Ureter (tissue), 1 donor: ENCODE data around the gene MAGI2. TPM values are rescaled to one million over a fixed set of nuclear protein-coding genes. Genes with fewer than 3 reads are reported as not detected.

Source experiments
- DNase-seq: peaks from one replicate; pipeline ENCODE4 v3.0.0-alpha.2; 2020; ENCODE audit warnings: low spot score
- total RNA-seq: library from RNA; stranded (reverse); gene quantifications from one replicate; pipeline ENCODE4 v1.2.4, GENCODE V29; 2023
- donor health status: DM: yes; HTN: yes; CAD: no.

The MAGI2 gene
- total RNA-seq, 1 donor from 2014 or later = 25.3 TPM

DNA sequence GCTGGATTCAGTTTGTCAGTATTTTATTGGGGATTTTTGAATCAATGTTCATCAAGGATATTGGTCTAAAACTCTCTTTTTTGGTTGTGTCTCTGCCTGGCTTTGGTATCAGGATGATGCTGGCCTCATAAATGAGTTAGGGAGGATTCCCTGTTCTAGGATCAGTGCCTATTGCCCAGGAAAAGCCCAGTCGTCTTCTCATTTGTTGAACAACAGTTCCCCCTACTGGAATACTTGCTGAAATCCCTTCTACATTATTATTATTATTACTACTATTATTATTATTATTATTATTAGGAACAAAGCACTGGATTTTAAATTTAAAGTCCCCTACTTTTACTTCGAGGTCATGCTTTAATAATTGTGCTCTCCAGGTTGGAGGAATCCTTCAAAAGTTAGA, 528.9 kb downstream of the MAGI2 start:
- DNase-seq = no peak

DNA sequence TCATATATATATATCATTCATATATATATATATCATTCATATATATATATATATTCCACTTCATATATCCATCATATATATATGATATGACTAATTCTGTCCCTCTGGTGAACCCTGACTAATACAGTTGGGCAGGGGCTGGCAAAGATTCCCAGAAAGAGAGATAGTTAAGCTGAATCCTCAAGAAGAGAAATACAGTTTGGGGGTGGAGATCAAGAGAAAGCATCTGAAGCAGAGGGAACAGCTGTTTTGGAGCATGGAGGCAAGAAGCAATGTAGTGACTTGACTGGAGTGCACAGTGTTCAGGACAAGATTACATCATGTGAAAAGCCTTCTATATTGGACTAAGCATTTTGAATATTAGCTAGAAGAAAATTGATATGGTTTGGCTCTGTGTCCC, 540.7 kb downstream of the MAGI2 start:
- no peak for DNase-seq

DNA sequence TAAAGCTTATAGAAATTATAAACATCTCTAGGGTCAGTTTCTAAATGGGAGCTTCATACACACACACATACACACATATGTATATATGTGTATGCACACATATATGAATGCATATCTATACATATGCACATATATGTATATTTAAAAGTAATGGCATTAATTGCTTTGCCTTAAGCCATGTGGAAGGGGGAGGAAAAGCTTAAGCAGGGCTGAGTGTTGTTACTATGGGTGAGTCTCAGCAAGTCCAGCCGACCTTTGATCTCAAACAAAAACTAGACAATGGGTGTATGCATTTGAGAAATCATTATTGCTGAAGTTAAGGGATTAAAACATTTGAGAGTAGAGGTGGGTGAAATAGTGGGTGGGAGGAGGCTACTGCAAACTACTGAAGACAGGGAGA, 546.7 kb downstream of the MAGI2 start:
- no peak for DNase-seq

DNA sequence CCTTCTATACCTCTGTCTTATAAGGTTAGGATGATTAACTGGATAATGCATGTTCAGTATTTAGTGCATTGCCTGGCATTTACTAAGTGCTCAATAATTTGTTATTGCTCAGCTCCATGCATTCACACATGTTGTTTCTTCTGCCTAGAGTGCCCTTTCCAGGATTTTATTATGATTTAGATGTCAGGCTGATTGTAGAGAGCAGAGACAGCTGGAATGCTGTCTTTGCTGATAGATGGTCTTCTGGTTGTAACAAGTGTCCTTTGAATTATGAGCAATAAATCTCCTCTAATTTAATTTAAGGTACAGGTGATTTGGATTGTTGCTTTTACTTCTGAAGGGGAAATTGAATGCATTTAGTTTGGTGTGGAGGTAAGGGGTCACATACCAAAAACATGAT, 548.0 kb downstream of the MAGI2 start:
- DNase-seq = no peak

DNA sequence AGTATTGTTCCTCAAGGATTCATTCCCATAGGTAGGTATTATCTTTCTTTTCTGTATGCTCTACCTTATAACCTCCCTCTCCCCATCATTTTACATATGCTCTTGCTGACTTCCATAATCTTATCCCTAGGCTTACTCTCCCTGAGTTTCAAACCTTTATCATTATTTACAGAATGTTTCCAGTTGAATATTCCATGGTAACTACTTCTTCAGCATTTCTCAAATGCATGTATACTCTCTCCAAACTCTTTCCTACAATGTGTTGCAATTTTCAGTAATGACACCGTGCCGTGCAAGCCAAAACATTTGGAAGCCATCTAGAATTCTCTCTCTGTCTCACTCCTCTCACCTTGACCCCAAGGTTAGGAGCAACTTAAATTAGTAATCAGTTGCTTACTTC, 548.5 kb downstream of the MAGI2 start:
- no peak for DNase-seq

DNA sequence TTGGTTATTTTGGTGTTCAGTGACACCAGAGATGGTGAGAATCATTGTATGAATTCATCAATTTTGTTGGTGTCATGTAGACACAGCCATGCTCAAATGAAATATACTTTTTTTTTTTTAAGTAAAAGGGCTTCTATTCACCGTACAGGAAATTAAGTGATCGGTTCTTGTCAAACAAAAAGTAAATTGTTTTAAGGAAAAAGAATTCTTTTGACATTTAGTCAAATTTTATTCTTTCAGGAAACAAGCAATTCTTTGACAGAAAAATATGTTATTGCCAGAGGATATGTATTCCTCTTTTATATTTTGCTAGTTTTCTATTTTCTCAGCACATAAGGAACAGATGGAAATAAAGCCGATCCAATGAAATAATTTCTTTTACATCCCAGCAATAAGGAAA, 551.9 kb downstream of the MAGI2 start:
- DNase-seq = no peak

DNA sequence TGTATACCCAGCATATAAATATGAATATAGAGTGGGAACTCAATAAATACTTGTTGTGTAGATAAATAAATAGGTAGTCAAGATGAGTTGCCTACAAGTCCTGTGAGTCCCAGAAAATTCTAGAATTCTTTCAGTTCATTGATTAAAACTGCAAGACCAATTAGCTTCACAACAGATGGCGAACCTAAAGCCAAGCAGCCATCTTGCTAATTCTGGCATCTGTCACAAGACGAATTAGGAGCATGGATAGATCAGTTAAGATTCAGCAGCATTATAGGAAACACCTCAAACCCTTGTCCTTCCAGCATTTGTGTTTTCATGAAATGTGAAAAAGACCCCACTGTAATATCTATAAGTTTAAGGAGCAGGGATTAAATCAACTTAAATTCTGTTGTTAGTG, 552.7 kb downstream of the MAGI2 start:
- DNase-seq = no peak

DNA sequence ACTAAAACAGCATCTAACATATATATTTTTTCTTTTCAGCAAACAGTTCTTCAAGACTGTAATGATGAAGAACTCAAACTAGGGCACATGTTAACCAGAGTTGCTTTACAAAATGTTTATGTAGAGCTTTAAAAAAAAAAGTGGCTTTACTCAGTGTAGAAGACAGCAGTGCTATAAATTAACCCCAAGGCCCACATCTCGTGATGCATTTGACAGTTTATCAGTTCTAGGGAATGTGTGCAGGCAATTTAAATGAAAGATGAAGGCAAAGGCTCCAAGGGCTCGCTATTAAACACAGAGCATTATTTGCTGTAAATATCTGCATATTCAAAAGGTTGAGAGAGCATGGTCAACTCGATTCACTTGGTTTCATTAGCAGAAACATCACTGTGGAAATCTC, 558.1 kb downstream of the MAGI2 start:
- no peak for DNase-seq

DNA sequence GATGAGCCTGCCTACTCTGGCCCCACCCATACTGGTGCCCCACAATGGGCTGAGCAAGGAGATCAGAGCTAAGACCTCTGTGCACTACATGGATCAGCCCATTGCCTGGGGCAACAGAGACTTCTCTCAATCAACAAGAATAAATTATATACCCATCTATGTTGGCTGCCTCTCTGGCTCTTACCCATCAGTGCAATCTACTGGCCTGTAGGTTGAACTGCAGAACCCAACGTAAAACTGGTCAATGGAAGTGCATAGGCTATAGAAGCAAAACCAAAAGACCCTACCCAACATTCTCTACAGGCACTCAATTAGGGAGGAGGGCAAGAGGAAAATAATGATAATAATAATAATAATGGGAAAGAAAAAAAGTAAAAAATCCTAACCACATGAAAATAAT, 574.3 kb downstream of the MAGI2 start:
- no peak for DNase-seq

DNA sequence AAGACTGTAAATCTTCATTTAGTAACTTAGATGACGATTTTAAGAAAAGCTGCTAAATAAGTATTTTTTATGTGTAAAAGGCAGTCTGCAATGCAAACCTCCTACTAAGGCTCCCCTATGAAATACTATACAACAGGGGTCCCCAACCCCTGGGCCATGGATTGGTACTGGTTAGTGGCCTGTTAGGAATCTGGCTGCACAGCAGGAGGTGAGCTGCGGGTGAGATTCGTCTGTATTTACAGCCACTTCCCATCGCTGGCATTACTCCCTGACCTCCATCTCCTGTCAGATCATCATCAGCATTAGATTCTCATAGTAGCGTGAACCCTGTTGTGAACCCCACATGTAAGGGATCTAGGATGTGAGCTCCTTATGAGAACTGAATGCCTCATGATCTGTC, 580.4 kb downstream of the MAGI2 start:
- DNase-seq = no peak

DNA sequence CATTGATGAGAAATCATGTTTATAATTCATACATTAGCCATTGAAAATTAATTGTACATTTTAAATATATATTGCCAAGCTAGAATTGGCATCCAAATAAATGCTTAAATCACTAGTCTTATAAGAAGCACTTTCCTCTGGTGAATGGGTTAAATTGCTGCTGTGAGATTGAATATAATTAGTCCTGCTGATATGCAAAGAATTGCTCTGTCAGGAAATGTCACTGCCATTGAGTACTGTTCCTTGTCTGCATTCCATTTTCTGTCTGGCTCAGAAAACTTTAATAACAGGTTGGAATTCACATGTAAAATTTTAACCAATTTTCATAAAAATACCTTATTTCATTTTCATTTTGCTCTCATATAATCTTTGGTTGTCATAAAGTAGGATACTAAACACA, 589.1 kb downstream of the MAGI2 start:
- no peak for DNase-seq

DNA sequence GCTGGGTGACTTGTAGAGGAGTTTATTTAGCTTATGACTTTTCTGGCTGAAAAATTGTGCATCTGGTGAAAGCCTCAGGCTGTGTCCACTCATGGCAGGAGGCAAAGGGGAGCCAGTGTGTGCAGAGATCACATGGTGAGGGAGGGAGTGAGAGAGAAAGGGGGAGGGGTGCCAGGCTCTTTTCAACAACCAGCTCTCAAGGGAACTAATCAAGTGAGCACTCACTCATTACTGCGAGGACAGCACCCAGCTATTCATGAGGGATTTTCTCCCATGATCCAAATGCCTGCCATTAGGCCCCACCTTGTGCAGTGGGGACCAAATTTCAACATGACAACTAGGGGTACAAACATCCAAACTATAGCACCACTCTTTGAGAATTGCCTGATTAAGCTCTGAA, 590.2 kb downstream of the MAGI2 start:
- DNase-seq = no peak

DNA sequence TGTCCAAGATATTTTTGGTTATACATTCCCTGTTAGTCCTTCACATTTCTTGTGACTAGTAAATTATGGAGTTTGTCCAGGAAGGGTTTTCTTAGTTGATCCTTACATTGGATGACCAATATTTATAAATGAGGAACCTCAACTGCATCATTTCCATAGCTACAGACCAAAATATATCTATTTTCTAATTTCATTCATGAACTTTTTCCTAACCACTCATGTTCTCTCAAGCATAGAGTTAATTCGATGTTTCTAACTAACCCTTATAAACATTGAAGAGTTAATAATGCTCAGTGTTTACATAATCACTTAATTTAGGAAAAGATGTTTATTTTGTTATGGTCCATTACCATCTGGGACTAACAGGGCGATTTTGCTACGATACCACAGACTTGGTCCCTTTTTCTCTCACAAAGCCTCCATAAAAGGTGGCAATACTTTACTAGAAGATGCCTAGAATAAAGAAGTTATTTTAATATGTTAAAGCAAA, 591.0 kb downstream of the MAGI2 start:
- no peak for DNase-seq

DNA sequence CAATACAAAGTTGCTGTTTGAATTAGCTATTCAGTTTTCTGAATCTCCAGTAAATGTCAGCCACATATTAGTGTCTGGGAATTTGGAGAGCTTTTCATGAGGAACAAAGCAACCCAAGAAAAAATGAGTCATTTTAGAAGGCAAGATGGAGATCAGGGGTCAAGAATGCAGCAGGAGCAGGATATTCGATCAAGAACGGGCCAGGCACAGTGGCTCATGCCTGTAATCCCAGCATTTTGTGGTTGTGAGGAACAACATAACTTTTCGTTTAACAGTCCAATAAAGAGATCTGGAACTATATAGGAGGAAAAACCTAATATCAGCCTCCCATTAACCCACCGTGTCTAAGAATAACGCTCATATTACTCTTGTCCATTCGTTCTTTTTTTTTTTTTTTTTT, 600.5 kb downstream of the MAGI2 start:
- DNase-seq = no peak

DNA sequence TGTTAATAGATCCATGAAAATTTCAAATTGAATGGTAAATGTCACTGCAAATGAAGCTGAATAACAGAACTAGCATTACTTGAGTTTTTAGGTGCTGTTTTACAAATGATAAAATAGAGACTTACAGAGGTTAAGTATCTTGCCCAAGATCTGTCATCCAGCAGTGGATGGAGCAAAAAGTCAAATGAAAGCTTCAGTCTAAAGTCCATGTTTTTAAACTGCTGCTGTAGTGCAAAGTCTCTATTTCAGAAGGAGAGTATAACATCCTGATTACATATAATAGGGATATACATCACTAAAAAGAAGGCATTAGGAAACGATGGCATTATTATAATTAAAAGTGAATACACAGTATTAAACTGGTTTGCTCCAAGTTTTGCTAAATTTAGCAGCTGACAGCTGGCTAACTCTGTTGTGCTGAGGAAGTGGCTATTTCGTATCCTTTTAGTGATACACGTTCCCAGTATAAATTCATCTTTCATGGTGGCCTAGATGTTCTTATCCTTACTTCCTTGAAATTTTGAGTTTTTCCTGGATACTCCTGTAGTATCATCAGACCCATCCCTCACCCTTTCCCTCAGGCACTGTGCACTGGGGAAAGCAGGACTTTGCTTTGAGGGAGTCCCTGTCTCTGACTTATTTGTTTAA, 603.2 kb downstream of the MAGI2 start:
- DNase-seq = no peak

DNA sequence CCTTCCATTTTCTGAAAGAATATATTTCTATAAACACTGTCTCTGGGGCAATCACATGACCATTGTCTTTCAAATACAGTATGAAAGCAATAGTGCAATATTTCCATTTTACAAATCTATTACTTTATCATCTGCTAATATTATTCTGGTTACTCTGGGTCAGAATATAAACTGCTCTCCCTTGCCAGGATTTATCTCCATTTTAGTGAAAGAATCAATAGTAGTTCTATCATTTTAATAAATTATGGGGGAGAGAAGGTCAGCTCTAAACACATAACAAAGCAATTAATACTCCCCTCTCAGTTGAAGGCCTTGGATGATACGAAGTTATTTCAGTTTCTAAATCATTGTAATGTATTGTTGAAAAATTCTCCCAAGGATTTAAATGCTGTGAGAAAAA, 608.3 kb downstream of the MAGI2 start:
- DNase-seq = no peak

DNA sequence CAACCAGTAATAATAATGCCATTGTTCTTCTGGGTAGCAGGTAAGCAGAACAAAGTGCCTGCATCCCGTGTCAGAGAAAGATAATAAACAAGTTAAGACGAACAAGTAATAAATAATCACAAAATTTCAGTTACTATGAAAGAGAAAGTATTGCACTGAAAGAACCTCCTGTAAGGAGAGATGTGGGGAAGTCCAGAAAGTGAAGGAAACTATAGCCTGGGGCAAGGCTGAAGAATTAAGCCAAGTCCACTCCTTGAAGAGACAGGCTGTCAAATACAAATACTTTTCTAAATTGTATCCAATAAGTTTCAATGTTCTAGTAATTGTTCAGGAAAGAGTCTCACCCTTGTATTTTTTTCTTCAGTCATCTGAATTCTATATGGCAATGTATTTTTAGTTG, 611.4 kb downstream of the MAGI2 start:
- DNase-seq = no peak

DNA sequence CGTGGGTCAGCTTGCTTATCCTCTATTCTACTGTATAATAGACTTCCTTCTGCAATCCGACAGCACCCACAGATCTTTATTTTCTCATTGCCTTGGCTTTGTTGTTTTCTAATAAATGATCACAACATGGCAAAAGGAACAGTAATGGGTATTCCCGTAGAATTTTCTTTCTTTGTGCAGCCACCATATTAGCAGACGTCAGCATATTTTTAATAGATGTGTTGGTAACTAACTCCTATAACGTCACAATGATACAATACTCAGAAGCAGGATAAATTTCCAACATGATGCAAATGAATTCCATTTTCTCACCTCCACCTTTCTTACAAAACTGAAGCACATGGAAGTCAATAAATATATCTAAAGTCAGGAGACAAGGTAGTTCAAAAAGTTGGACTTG, 617.6 kb downstream of the MAGI2 start:
- DNase-seq = no peak

DNA sequence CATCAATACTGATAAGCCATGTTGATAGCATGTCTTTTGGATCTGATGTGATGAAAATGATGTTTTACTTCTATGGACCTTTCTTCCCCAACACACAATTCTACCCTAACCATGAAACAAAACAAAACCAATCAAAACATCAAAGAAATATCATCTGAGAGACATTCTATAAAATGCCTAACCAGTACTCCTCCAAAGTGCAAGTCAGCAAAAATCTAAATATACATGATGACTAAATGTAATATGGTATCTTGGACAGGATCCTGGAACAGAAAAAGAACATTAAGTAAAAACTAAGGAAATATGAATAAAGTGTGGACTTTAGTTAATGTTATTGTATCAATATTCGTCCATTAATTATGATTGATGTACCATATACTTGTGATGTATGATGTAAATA, 625.1 kb downstream of the MAGI2 start:
- DNase-seq = no peak

DNA sequence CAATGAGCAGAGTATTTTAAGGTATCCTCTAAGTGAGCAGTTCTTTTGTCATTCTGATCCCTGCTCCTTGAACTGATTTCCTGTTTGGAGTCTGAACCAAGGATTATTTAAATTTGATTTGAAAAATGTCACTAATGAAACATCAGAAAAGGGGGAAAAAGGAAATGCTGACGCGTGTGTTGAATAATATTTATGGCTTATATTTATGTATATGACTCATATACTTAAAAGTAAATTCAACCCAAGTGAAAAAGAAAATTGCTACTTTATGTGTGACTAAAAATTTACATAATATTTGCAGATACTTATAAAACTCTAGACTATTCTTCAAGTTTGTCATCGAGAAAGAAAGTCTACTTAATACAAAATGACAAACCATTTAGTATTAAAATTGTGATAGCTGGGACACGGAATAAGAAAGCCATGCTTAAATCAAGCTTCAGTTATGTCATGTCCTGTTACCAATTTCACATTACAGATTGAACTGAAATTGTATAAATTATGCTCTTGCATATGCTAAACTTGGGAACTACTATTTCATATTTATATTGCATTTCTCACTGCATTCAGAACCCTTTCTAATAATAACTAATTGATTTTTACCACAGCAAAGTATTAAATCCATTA, 649.9 kb downstream of the MAGI2 start:
- no peak for DNase-seq

DNA sequence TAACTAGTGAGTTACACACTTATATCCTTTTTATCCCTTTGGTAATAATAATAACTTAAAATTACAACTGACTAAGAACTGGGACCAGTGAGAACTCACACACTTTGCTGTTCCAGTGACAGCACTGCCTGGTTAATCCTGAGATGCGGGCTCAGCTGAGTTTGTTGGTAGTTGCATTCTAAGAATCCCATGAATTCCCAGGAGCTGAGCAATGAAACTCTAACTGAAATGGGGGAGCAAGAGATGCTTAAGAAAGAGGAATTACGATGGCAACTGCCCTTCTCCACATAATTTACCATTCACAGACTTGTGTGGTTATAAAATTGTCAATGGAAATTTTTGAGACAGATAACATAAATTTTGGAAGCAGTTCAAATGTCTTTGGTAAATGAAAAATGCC, 659.4 kb downstream of the MAGI2 start:
- no peak for DNase-seq

DNA sequence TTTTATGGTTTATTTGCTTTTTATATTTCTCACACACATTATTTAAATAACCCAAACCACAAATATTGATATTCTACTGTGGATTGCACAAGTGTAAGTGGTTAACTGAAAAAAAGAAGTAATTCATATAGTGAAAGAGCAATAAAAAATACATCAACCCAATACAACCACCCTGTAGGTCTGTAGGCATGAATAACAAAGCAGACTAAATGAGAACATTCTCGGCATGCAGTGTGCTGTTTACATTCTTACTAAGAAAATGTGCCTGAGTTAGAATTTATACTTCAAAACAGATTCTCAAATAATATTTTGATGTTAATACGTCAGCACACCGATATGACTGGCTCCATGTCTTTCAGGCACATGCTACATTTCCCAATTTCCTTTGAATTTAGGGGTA, 660.8 kb downstream of the MAGI2 start:
- no peak for DNase-seq

DNA sequence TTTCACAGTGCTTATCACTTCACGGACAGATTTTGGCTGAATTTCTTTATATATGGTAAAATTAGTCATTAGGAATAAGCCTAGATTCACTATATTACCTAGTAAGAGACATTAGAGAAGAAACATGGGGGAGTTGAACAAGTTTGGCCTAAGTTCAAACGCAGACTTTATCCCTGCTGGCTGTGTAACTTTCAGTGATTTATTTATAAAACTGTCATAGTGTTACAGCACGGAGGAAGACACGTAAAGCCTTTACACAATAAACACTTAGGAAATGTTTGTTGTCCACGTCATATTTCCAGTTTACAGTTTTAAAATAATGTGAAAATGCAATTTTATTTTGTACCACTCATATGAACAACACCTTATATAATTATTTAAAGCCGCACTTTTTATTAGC, 661.5 kb downstream of the MAGI2 start:
- DNase-seq = no peak

DNA sequence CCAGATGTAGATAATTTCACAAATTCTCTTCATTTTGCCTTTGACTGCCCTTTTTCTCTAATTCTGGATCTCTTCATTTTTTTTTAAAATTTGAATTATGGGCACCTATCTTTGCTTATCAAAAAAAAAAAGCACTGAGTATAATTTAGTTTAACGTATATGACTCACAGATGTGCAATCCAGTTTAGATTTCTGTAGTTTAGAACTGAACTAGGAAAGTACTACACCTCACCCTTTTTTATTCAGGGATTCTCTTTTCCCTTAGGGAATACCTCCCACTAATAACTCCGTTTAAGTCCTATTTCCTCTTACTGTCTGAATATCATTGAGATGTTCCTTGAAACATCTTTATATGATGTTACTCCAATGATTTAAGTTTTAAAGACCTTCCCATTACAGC, 665.0 kb downstream of the MAGI2 start:
- no peak for DNase-seq
